ENCODE data around the gene SRL. TPM values are rescaled to one million over a fixed set of nuclear protein-coding genes. Genes with fewer than 3 reads are reported as not detected.
A peak's percentile ranks its signal among the peaks of the same experiment; 100 is the strongest.

Gene SRL
- total RNA-seq, 1 experiment from 2014 or later: 0.11 TPM

- TF ChIP-seq E2F1 (CRISPR knock-in tag; IDR thresholded peaks at IDR 0.05) (no peak), ZNF138 (CRISPR knock-in tag; conservative IDR thresholded peaks at IDR 0.05) (no peak), ZNF671 (CRISPR knock-in tag; IDR thresholded peaks at IDR 0.05) (no peak), GTF2I (CRISPR knock-in tag; conservative IDR thresholded peaks at IDR 0.05) (no peak), ZNF396 (CRISPR knock-in tag; IDR thresholded peaks at IDR 0.05; ENCODE audit: borderline replicate concordance) (no peak)
Observed at GRCh38 chr16:4264546-4264945, 22.7 kb upstream of the SRL start (continued).

DNA sequence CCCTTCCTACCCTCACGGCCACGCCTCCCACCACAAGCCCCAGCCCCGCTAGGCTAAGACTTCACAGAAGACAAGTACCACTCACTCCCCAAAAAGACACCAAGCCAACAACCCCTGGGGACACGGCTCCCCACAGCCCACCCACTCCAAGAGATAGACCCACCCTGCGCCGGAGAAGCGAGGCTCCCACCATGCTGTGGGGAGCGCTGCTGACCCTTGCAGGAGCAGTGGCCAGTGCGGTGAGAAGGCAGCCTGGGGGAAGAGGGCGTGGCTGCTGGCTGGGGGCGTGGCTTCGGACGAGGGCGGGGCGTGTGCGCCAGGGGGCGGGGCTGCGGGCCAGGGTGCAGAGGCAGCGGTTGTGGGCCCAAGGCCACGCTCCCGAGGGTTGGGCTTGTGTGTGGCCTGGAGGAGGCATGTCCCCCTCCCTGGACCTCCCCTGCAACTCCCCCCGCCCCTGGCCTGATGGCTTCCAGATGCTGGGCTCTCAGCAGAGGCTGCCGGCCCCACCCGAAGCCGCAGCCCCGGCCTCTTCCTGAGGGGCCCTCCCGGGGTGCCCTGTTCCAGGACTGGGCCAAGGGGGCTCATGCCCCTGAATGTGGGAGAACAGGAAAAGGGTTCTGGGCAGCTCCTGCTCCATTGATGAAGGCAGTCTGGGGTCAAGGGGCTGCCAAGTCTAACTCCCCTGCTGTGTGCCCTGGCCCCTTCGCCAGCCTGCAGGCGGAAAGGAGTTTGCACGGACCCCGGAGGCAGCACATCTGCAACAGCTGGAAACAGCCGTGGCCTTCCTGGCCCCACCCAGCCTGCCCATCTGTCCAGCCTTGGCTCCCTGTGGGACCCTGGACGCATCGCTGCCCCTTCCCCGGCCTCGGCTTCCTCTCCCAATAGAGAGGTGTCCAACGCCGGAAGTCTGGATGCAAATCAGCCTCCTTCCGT is 21.9 kb upstream of the SRL start:
- Mint-ChIP-seq H3K4me3 (no peak overlapping the region), H3K27me3 (ENCODE audit: low read depth) (no peaks in the 10 kb centered on the region), H3K4me1 (peaks cover 24% of the 10 kb centered on the region), H3K9me3 (no peaks in the 10 kb centered on the region), H3K36me3 (peaks cover 23% of the 10 kb centered on the region), H3K27ac (peak overlapping the region; percentile 83)
- CTCF ChIA-PET: interaction anchor here (1.2 to 6.7 kb wide), 5 partner anchors 10 to 67 kb away, joined by 4 to 47 read pairs (median 8); no protein-coding TSS in a partner anchor
- TF ChIP-seq ELF4 (CRISPR knock-in tag; IDR thresholded peaks at IDR 0.05; ENCODE audit: low read depth): no peak
- peak; percentile 71 for TF ChIP-seq SP1 (CRISPR knock-in tag; conservative IDR thresholded peaks at IDR 0.05)
- peak; percentile 88 for ATAC-seq
- peak; percentile 86 for DNase-seq (ENCODE audit: low spot score)
- POLR2A ChIA-PET: interaction anchor here (1.0 kb wide), 1 partner anchor 10 kb away, joined by 3 read pairs; no protein-coding TSS in a partner anchor

- Mint-ChIP-seq H3K27me3 (ENCODE audit: low read depth) (no peaks in the 10 kb centered on the region), H3K4me3 (no peak overlapping the region), H3K4me1 (peaks cover 24% of the 10 kb centered on the region), H3K9me3 (no peaks in the 10 kb centered on the region), H3K27ac (no peak overlapping the region), H3K36me3 (peaks cover 23% of the 10 kb centered on the region)
- ChIA-PET CTCF (interaction anchor here (0.5 to 6.7 kb wide), 53 partner anchors 9 to 325 kb away, joined by 3 to 47 read pairs (median 4); partner anchors contain the start of genes GLIS2, PAM16 and TFAP4), POLR2A (interaction anchor here (0.6 to 2.0 kb wide), 5 partner anchors 8 to 12 kb away, joined by 3 to 7 read pairs (median 4); partner anchors contain the start of gene TFAP4)
- ATAC-seq (no peak), DNase-seq (ENCODE audit: low spot score) (no peak)
- TF ChIP-seq FOXP1 (CRISPR knock-in tag; IDR thresholded peaks at IDR 0.05; ENCODE audit: borderline replicate concordance) (no peak), AR (CRISPR knock-in tag; IDR thresholded peaks at IDR 0.05) (no peak), IRF2 (CRISPR knock-in tag; IDR thresholded peaks at IDR 0.05; ENCODE audit: borderline replicate concordance, low read depth) (no peak), FOXK1 (CRISPR knock-in tag; IDR thresholded peaks at IDR 0.05) (no peak), ZNF425 (CRISPR knock-in tag; conservative IDR thresholded peaks at IDR 0.05) (no peak), ZNF423 (CRISPR knock-in tag; IDR thresholded peaks at IDR 0.05) (no peak), ZNF263 (CRISPR knock-in tag; IDR thresholded peaks at IDR 0.05; ENCODE audit: low read depth) (no peak), TEAD1 (CRISPR knock-in tag; IDR thresholded peaks at IDR 0.05) (no peak)
- TF ChIP-seq, protein P1, sequence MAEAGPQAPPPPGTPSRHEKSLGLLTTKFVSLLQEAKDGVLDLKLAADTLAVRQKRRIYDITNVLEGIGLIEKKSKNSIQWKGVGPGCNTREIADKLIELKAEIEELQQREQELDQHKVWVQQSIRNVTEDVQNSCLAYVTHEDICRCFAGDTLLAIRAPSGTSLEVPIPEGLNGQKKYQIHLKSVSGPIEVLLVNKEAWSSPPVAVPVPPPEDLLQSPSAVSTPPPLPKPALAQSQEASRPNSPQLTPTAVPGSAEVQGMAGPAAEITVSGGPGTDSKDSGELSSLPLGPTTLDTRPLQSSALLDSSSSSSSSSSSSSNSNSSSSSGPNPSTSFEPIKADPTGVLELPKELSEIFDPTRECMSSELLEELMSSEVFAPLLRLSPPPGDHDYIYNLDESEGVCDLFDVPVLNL (CRISPR knock-in tag; IDR thresholded peaks at IDR 0.05; ENCODE audit: borderline replicate concordance, low read depth): no peak
Observed at GRCh38 chr16:4262303-4262835, 20.5 kb upstream of the SRL start.
